Esophagus muscularis mucosa (tissue), 4 donors: Measurements from ENCODE around the gene MED25. TPM values are rescaled to one million over a fixed set of nuclear protein-coding genes. Genes with fewer than 3 reads are reported as not detected.

Source experiments
- DNase-seq: peaks from one replicate; pipeline ENCODE4 v3.0.0-alpha.2; 2017; ENCODE audit errors: extremely low spot score
- H3K27ac ChIP-seq, 4 donors: fragments of 200-600 bp; sonication (generic); replicated peaks in 1 of 4; 1 replicate in 3 of 4; 2 replicates in 1 of 4; pipeline ENCODE4 v1.5.1; 2016 to 2019; ENCODE audit warnings: mild to moderate bottlenecking in 1 of 4
- H3K27me3 ChIP-seq, 4 donors: fragments of 200-600 bp; sonication (generic); one replicate each; pipeline versions ENCODE4 v1.5.1 to v1.6.0; 2016 to 2019
- H3K36me3 ChIP-seq, 4 donors: fragments of 200-600 bp; sonication (generic); one replicate each; pipeline ENCODE4 v1.5.1; 2016 to 2019
- H3K4me1 ChIP-seq, 4 donors: fragments of 200-600 bp; sonication (generic); one replicate each; pipeline ENCODE4 v1.5.1; 2016 to 2019
- H3K4me3 ChIP-seq, 4 donors: fragments of 200-600 bp; sonication (generic); 1 replicate in 2 of 4; 2 replicates in 2 of 4; pipeline ENCODE4 v1.5.1; 2016 to 2019; ENCODE audit warnings: mild to moderate bottlenecking in 4 of 4, moderate library complexity in 1 of 4
- H3K9me3 ChIP-seq, 4 donors: fragments of 200-600 bp; sonication (generic); 1 replicate in 3 of 4; 2 replicates in 1 of 4; pipeline ENCODE4 v1.5.1; 2016 to 2019
- CTCF ChIP-seq, 3 experiments: fragments of 200-600 bp in 2 of 3; fragments of 450-650 bp in 1 of 3; sonication (generic) in 2 of 3; IDR thresholded peaks; one replicate each; pipeline ENCODE4 v1.5.1; 2017 to 2019; ENCODE audit warnings: antibody characterized with exemption in 3 of 3, mild to moderate bottlenecking in 2 of 3, moderate library complexity in 1 of 3
- EP300 ChIP-seq: sonication (generic); formaldehyde crosslinking; IDR thresholded peaks from one replicate; pipeline ENCODE4 v1.6.1; 2017; ENCODE audit warnings: antibody characterized with exemption
- POLR2A ChIP-seq: fragments of 450-650 bp; IDR thresholded peaks from one replicate; pipeline ENCODE4 v1.6.1; 2017; ENCODE audit warnings: antibody characterized with exemption, moderate library complexity, mild to moderate bottlenecking, low read depth
- POLR2AphosphoS5 ChIP-seq, 2 donors: sonication (generic); formaldehyde crosslinking; IDR thresholded peaks; one replicate each; pipeline ENCODE4 v1.6.1; 2017; ENCODE audit warnings: antibody characterized with exemption in 2 of 2
- WGBS: methylation state at CpG from one replicate; pipeline ENCODE4 v1.1.5; 2018; 5-methylcytosine and 5-hydroxymethylcytosine counted together
- intact Hi-C: fragments of 100-400 bp; cut with DNase I; formaldehyde crosslinking; loops from one replicate; pipeline ENCODE4 v1.15.1; 2023
- total RNA-seq, 4 donors: library from RNA; depleted of rRNA; stranded (reverse); fragments of >200 nt; gene quantifications; one replicate each; pipeline versions ENCODE4 v1.1.0 to v1.2.1, GENCODE V29; 2016

The MED25 gene
- total RNA-seq, 4 donors from 2014 or later: 22.5 to 36.0 (median 34.1) TPM

- peaks cover 13 to 32% (median 22%) of the 10 kb centered on the region in 4 donors for H3K4me1 ChIP-seq
- no peaks in the 10 kb centered on the region for H3K9me3 ChIP-seq
- intact Hi-C loops: loop anchor here (5.0 kb wide), 1 partner anchor 35 kb away; the partner anchor contains the start of gene AP2A1
- TF ChIP-seq EP300 (no peak), POLR2AphosphoS5 (IDR thresholded peaks at IDR 0.05) (peak; percentile 56 to 58), CTCF (IDR thresholded peaks at IDR 0.05) (peak; percentile 35 to 58 (median 44)), POLR2A (no peak)
- H3K4me3 ChIP-seq: peak overlapping the region; percentile 43 to 58 (median 52)
- peaks cover 49 to 97% (median 94%) of the 10 kb centered on the region in 4 donors for H3K36me3 ChIP-seq
- no peaks in the 10 kb centered on the region for H3K27me3 ChIP-seq
- peak; percentile 96 for DNase-seq
- H3K27ac ChIP-seq: peak overlapping the region; percentile 61 to 76 (median 70)
- 44% methylated on average over 21 of the region's 38 CpGs for WGBS
Observed at GRCh38 chr19:49801966-49802661, 16.0 kb upstream of the MED25 start.

- H3K27ac ChIP-seq: peak overlapping the region; percentile 61 to 76 (median 70)
- no peaks in the 10 kb centered on the region for H3K27me3 ChIP-seq
- no peak for DNase-seq
- no peaks in the 10 kb centered on the region for H3K9me3 ChIP-seq
- H3K4me1 ChIP-seq: peaks cover 13 to 33% (median 24%) of the 10 kb centered on the region in 4 donors
- peak overlapping the region; percentile 43 to 58 (median 52) for H3K4me3 ChIP-seq
- H3K36me3 ChIP-seq: peaks cover 40 to 95% (median 93%) of the 10 kb centered on the region in 4 donors
- TF ChIP-seq POLR2AphosphoS5 (IDR thresholded peaks at IDR 0.05) (no peak), POLR2A (no peak), CTCF (IDR thresholded peaks at IDR 0.05) (no peak), EP300 (no peak)
- intact Hi-C loops: loop anchor here (5.0 kb wide), 1 partner anchor 36 kb away; the partner anchor contains the start of gene AP2A1
- WGBS: 78% methylated on average over 23 of the region's 24 CpGs
Observed at GRCh38 chr19:49802836-49803528, 15.1 kb upstream of the MED25 start.

GRCh38 chr19:49803529-49803856 is 14.6 kb upstream of the MED25 start:
- intact Hi-C loops: loop anchor here (5.0 kb wide), 1 partner anchor 36 kb away; the partner anchor contains the start of gene AP2A1
- no peak for TF ChIP-seq POLR2A
- TF ChIP-seq POLR2AphosphoS5 (IDR thresholded peaks at IDR 0.05): no peak
- TF ChIP-seq EP300: no peak
- TF ChIP-seq CTCF (IDR thresholded peaks at IDR 0.05): no peak
- Histone ChIP-seq H3K4me3 (no peak overlapping the region), H3K27ac (no peak overlapping the region), H3K9me3 (no peaks in the 10 kb centered on the region), H3K4me1 (peaks cover 16 to 38% (median 29%) of the 10 kb centered on the region in 4 donors), H3K36me3 (peaks cover 36 to 90% (median 88%) of the 10 kb centered on the region in 4 donors), H3K27me3 (no peaks in the 10 kb centered on the region)
- 96% methylated on average over 6 of the region's 6 CpGs for WGBS
- DNase-seq: no peak

- H3K36me3 ChIP-seq: peaks cover 20 to 65% (median 62%) of the 10 kb centered on the region in 4 donors
Observed at GRCh38 chr19:49805822-49806619, 12.1 kb upstream of the MED25 start.

More at GRCh38 chr19:49805822-49806619, 12.1 kb upstream of the MED25 start:
- WGBS: 87% methylated on average over 14 of the region's 20 CpGs
- no peak overlapping the region for H3K27ac ChIP-seq
- DNase-seq: no peak
- TF ChIP-seq POLR2A: no peak
- TF ChIP-seq EP300: no peak
- no peak for TF ChIP-seq POLR2AphosphoS5 (IDR thresholded peaks at IDR 0.05)
- TF ChIP-seq CTCF (IDR thresholded peaks at IDR 0.05): no peak
- H3K27me3 ChIP-seq: no peaks in the 10 kb centered on the region
- intact Hi-C loops: no loop called here
- peaks cover 27 to 55% (median 45%) of the 10 kb centered on the region in 4 donors for H3K4me1 ChIP-seq
- H3K4me3 ChIP-seq: no peak overlapping the region
- H3K9me3 ChIP-seq: no peaks in the 10 kb centered on the region
